HEK293 (cell line): ENCODE data around the gene CACHD1.

Experiments
- CTCF ChIA-PET: fragments of 350-600 bp; formaldehyde crosslinking; extraction: SDS; loops from one replicate; lab custom pipeline; 2021; ENCODE audit warnings: antibody characterized with exemption; lab: Yijun Ruan, JAX
- POLR2A ChIA-PET: fragments of 300-600 bp; formaldehyde crosslinking; extraction: SDS; loops from one replicate; lab custom pipeline; 2020; ENCODE audit warnings: antibody characterized with exemption, inconsistent platforms; lab: Yijun Ruan, JAX
- H3K27ac ChIP-seq: fragments of 200-500 bp; sonication (Bioruptor generic); 2 replicates; pipeline ENCODE4 v1.5.1; 2014; ENCODE audit warnings: low read depth, low read length, control low read depth, inconsistent platforms; ENCODE audit errors: extremely low read depth
- H3K36me3 ChIP-seq, 2 experiments: fragments of 200-500 bp in 1 of 2; sonication (Bioruptor generic) in 1 of 2; 1 replicate in 1 of 2; 2 replicates in 1 of 2; pipeline ENCODE4 v1.5.1; 2014 to 2017; ENCODE audit warnings: inconsistent platforms in 2 of 2, low read length in 2 of 2; ENCODE audit not compliant: control insufficient read depth in 2 of 2, insufficient read depth in 1 of 2
- H3K4me1 ChIP-seq: fragments of 200-500 bp; sonication (Bioruptor generic); 2 replicates; pipeline ENCODE4 v1.5.1; 2014; ENCODE audit warnings: mild to moderate bottlenecking, low read length, inconsistent platforms; ENCODE audit not compliant: control insufficient read depth, insufficient read depth
- H3K4me3 ChIP-seq: 2 replicates; pipeline ENCODE4 v1.5.1; 2011; ENCODE audit warnings: low read depth, mild to moderate bottlenecking, control low read depth, low read length, moderate library complexity
- H3K9me3 ChIP-seq: fragments of 200-500 bp; sonication (Bioruptor generic); 2 replicates; pipeline ENCODE4 v1.5.1; 2014; ENCODE audit warnings: low read depth, low read length, inconsistent platforms; ENCODE audit not compliant: control insufficient read depth, insufficient read depth
- GLI2 ChIP-seq: fragments of 450-650 bp; formaldehyde crosslinking; IDR thresholded peaks from 2 replicates; pipeline ENCODE4; 2017; ENCODE audit warnings: missing biosample characterization, missing genetic modification characterization, low read depth, borderline replicate concordance
- GLIS2 ChIP-seq: fragments of 450-650 bp; formaldehyde crosslinking; IDR thresholded peaks from 2 replicates; pipeline ENCODE4 v1.5.1; 2016; ENCODE audit warnings: missing biosample characterization, missing genetic modification characterization
- IKZF3 ChIP-seq: fragments of 450-650 bp; IDR thresholded peaks from 2 replicates; pipeline ENCODE4 v1.5.0; 2018; ENCODE audit warnings: missing biosample characterization, mild to moderate bottlenecking, missing genetic modification characterization, moderate library complexity
- OVOL3 ChIP-seq: fragments of 450-650 bp; formaldehyde crosslinking; IDR thresholded peaks from 2 replicates; pipeline ENCODE4 v1.5.1; 2016; ENCODE audit warnings: missing biosample characterization, missing genetic modification characterization
- SCRT2 ChIP-seq: fragments of 450-650 bp; formaldehyde crosslinking; IDR thresholded peaks from 2 replicates; pipeline ENCODE4 v1.5.1; 2016; ENCODE audit warnings: missing biosample characterization, missing genetic modification characterization
- SP7 ChIP-seq: fragments of 450-650 bp; formaldehyde crosslinking; IDR thresholded peaks from 2 replicates; pipeline ENCODE4 v1.5.1; 2016; ENCODE audit warnings: missing biosample characterization, missing genetic modification characterization
- YY1 ChIP-seq: fragments of 450-650 bp; formaldehyde crosslinking; IDR thresholded peaks from 2 replicates; pipeline ENCODE4 v1.5.1; 2018; ENCODE audit warnings: missing biosample characterization, missing genetic modification characterization
- ZEB2 ChIP-seq: fragments of 450-650 bp; formaldehyde crosslinking; IDR thresholded peaks from 2 replicates; pipeline ENCODE4 v1.5.1; 2016; ENCODE audit warnings: missing biosample characterization, missing genetic modification characterization
- ZFP41 ChIP-seq: fragments of 450-650 bp; formaldehyde crosslinking; IDR thresholded peaks from 2 replicates; pipeline ENCODE4 v1.5.1; 2016; ENCODE audit warnings: missing biosample characterization, missing genetic modification characterization, borderline replicate concordance
- ZNF146 ChIP-seq: fragments of 450-650 bp; formaldehyde crosslinking; IDR thresholded peaks from 2 replicates; pipeline ENCODE4 v1.5.1; 2016; ENCODE audit warnings: missing biosample characterization, missing genetic modification characterization
- ZNF19 ChIP-seq: fragments of 450-650 bp; formaldehyde crosslinking; IDR thresholded peaks from 2 replicates; pipeline ENCODE4; 2016; ENCODE audit warnings: missing biosample characterization, missing genetic modification characterization, low read depth
- ZNF266 ChIP-seq: fragments of 450-650 bp; formaldehyde crosslinking; IDR thresholded peaks from 2 replicates; pipeline ENCODE4 v1.5.1; 2016; ENCODE audit warnings: missing biosample characterization, missing genetic modification characterization, low read depth
- ZNF324 ChIP-seq: fragments of 450-650 bp; formaldehyde crosslinking; IDR thresholded peaks from 2 replicates; pipeline ENCODE4 v1.5.1; 2016; ENCODE audit warnings: missing biosample characterization, missing genetic modification characterization
- ZNF354C ChIP-seq: fragments of 450-650 bp; formaldehyde crosslinking; IDR thresholded peaks from 2 replicates; pipeline ENCODE4 v1.5.1; 2016; ENCODE audit warnings: missing biosample characterization, missing genetic modification characterization, low read depth, borderline replicate concordance
- ZNF404 ChIP-seq: fragments of 450-650 bp; formaldehyde crosslinking; IDR thresholded peaks from 2 replicates; pipeline ENCODE4 v1.5.1; 2017; ENCODE audit warnings: missing biosample characterization, missing genetic modification characterization
- ZNF544 ChIP-seq: fragments of 450-650 bp; formaldehyde crosslinking; IDR thresholded peaks from 2 replicates; pipeline ENCODE4 v1.5.0; 2017; ENCODE audit warnings: missing biosample characterization, missing genetic modification characterization
- ZNF549 ChIP-seq: fragments of 450-650 bp; IDR thresholded peaks from 2 replicates; pipeline ENCODE4 v1.5.1; 2018; ENCODE audit warnings: missing biosample characterization, missing genetic modification characterization, mild to moderate bottlenecking, inconsistent platforms, moderate library complexity
- ZNF558 ChIP-seq: fragments of 450-650 bp; formaldehyde crosslinking; IDR thresholded peaks from 2 replicates; pipeline ENCODE4 v1.5.1; 2016; ENCODE audit warnings: missing biosample characterization, missing genetic modification characterization
- ZNF768 ChIP-seq: fragments of 450-650 bp; formaldehyde crosslinking; IDR thresholded peaks from 2 replicates; pipeline ENCODE4 v1.5.1; 2018; ENCODE audit warnings: missing biosample characterization, mild to moderate bottlenecking, missing genetic modification characterization
- ZNF777 ChIP-seq: fragments of 450-650 bp; formaldehyde crosslinking; IDR thresholded peaks from 2 replicates; pipeline ENCODE4 v1.5.1; 2017; ENCODE audit warnings: missing biosample characterization, missing genetic modification characterization, borderline replicate concordance
- TF ChIP-seq, protein P1 (sequence below): fragments of 450-650 bp; formaldehyde crosslinking; optimal IDR thresholded peaks from 2 replicates; pipeline ENCODE3; 2016; ENCODE audit warnings: missing biosample characterization, mild to moderate bottlenecking, missing genetic modification characterization
- TF ChIP-seq, protein P2 (sequence below): fragments of 450-650 bp; formaldehyde crosslinking; IDR thresholded peaks from 2 replicates; pipeline ENCODE4 v1.5.1; 2016; ENCODE audit warnings: missing biosample characterization, missing genetic modification characterization
- TF ChIP-seq, protein P3 (sequence below): fragments of 450-650 bp; formaldehyde crosslinking; IDR thresholded peaks from 2 replicates; pipeline ENCODE4 v1.5.1; 2017; ENCODE audit warnings: missing biosample characterization, missing genetic modification characterization
- TF ChIP-seq, protein P4 (sequence below): fragments of 450-650 bp; formaldehyde crosslinking; IDR thresholded peaks from 2 replicates; pipeline ENCODE4 v1.5.1; 2016; ENCODE audit warnings: missing biosample characterization, missing genetic modification characterization, low read depth
- TF ChIP-seq, protein P5 (sequence below): fragments of 450-650 bp; formaldehyde crosslinking; IDR thresholded peaks from 2 replicates; pipeline ENCODE4 v1.5.1; 2016; ENCODE audit warnings: missing biosample characterization, missing genetic modification characterization

Gene CACHD1

DNA sequence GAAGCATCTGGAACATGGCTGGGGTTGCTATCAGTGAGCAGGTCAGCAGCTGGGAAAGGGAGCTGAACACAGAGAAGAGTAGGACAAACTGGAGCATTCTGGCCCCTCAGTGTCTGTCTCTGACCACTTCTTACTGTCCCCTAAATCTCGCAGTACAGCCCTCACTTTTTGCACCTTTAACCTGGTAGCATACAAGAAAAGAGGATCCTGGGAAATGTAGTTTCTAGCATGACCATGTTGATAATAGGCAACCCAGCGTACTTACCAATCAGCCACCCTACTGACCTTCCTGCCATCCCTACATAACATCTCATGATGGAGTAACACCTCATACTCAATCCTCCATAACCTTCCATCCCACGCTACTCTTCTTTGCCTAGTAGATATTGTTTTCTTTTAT, 175.8 kb downstream of the CACHD1 start:
- TF ChIP-seq ZNF404 (tag by site-specific recombination) (no peak), ZFP41 (no peak), ZNF266 (tag by site-specific recombination) (no peak), ZNF544 (tag by site-specific recombination) (no peak), GLIS2 (tag by site-specific recombination) (no peak), ZNF549 (tag by site-specific recombination) (no peak), IKZF3 (tag by site-specific recombination) (no peak), ZNF324 (tag by site-specific recombination) (no peak), SP7 (tag by site-specific recombination) (no peak), ZEB2 (tag by site-specific recombination) (no peak), ZNF354C (tag by site-specific recombination) (no peak), ZNF768 (tag by site-specific recombination) (no peak), OVOL3 (tag by site-specific recombination) (no peak), ZNF558 (tag by site-specific recombination) (no peak)
- TF ChIP-seq, protein P1, sequence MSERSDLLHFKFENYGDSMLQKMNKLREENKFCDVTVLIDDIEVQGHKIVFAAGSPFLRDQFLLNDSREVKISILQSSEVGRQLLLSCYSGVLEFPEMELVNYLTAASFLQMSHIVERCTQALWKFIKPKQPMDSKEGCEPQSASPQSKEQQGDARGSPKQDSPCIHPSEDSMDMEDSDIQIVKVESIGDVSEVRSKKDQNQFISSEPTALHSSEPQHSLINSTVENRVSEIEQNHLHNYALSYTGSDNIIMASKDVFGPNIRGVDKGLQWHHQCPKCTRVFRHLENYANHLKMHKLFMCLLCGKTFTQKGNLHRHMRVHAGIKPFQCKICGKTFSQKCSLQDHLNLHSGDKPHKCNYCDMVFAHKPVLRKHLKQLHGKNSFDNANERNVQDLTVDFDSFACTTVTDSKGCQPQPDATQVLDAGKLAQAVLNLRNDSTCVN: no peak
- TF ChIP-seq, protein P2, sequence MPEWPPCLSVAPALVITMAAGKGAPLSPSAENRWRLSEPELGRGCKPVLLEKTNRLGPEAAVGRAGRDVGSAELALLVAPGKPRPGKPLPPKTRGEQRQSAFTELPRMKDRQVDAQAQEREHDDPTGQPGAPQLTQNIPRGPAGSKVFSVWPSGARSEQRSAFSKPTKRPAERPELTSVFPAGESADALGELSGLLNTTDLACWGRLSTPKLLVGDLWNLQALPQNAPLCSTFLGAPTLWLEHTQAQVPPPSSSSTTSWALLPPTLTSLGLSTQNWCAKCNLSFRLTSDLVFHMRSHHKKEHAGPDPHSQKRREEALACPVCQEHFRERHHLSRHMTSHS: no peak
- TF ChIP-seq, protein P3, sequence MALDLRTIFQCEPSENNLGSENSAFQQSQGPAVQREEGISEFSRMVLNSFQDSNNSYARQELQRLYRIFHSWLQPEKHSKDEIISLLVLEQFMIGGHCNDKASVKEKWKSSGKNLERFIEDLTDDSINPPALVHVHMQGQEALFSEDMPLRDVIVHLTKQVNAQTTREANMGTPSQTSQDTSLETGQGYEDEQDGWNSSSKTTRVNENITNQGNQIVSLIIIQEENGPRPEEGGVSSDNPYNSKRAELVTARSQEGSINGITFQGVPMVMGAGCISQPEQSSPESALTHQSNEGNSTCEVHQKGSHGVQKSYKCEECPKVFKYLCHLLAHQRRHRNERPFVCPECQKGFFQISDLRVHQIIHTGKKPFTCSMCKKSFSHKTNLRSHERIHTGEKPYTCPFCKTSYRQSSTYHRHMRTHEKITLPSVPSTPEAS: no peak
- TF ChIP-seq, protein P4, sequence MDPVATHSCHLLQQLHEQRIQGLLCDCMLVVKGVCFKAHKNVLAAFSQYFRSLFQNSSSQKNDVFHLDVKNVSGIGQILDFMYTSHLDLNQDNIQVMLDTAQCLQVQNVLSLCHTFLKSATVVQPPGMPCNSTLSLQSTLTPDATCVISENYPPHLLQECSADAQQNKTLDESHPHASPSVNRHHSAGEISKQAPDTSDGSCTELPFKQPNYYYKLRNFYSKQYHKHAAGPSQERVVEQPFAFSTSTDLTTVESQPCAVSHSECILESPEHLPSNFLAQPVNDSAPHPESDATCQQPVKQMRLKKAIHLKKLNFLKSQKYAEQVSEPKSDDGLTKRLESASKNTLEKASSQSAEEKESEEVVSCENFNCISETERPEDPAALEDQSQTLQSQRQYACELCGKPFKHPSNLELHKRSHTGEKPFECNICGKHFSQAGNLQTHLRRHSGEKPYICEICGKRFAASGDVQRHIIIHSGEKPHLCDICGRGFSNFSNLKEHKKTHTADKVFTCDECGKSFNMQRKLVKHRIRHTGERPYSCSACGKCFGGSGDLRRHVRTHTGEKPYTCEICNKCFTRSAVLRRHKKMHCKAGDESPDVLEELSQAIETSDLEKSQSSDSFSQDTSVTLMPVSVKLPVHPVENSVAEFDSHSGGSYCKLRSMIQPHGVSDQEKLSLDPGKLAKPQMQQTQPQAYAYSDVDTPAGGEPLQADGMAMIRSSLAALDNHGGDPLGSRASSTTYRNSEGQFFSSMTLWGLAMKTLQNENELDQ (tag by site-specific recombination): no peak
- Histone ChIP-seq H3K4me1 (no peaks in the 10 kb centered on the region), H3K4me3 (no peak overlapping the region), H3K9me3 (no peaks in the 10 kb centered on the region), H3K36me3 (peaks cover 11 to 46% of the 10 kb centered on the region in 2 experiments), H3K27ac (no peak overlapping the region)
- ChIA-PET POLR2A (no interaction called here), CTCF (interaction anchor here (1.0 kb wide), 1 partner anchor 30 kb away, joined by 3 read pairs; no protein-coding TSS in a partner anchor)

DNA sequence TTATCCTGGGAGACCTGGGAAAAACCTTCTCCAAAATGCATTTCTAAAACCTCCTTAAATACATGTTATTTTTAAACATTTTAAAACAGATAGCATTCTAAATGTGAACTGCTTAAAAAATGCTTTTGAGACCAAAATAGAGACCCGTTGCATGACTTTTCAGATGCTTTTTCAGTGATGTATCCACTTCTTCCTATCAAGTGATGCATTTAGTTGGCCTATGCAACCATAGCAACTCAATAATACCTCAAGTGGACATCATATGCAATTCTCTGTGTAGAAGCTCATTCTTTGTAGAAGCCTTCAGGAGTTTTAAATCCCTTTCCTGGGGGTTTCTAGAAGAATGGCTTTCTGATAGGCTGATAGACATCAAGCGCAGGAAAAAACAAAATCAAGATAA, 180.5 kb downstream of the CACHD1 start:
- ChIA-PET CTCF (interaction anchor here (1.5 to 1.6 kb wide), 2 partner anchors 25 to 26 kb away, joined by 3 to 5 read pairs; no protein-coding TSS in a partner anchor), POLR2A (no interaction called here)
- no peak for TF ChIP-seq ZNF19 (tag by site-specific recombination)
- no peak for TF ChIP-seq GLI2 (tag by site-specific recombination)
- TF ChIP-seq SCRT2 (tag by site-specific recombination): no peak
- TF ChIP-seq ZNF777 (tag by site-specific recombination): no peak
- TF ChIP-seq, protein P2: no peak
- no peak for TF ChIP-seq YY1 (tag by site-specific recombination)
- no peak for TF ChIP-seq ZNF146 (tag by site-specific recombination)
- TF ChIP-seq, protein P5, sequence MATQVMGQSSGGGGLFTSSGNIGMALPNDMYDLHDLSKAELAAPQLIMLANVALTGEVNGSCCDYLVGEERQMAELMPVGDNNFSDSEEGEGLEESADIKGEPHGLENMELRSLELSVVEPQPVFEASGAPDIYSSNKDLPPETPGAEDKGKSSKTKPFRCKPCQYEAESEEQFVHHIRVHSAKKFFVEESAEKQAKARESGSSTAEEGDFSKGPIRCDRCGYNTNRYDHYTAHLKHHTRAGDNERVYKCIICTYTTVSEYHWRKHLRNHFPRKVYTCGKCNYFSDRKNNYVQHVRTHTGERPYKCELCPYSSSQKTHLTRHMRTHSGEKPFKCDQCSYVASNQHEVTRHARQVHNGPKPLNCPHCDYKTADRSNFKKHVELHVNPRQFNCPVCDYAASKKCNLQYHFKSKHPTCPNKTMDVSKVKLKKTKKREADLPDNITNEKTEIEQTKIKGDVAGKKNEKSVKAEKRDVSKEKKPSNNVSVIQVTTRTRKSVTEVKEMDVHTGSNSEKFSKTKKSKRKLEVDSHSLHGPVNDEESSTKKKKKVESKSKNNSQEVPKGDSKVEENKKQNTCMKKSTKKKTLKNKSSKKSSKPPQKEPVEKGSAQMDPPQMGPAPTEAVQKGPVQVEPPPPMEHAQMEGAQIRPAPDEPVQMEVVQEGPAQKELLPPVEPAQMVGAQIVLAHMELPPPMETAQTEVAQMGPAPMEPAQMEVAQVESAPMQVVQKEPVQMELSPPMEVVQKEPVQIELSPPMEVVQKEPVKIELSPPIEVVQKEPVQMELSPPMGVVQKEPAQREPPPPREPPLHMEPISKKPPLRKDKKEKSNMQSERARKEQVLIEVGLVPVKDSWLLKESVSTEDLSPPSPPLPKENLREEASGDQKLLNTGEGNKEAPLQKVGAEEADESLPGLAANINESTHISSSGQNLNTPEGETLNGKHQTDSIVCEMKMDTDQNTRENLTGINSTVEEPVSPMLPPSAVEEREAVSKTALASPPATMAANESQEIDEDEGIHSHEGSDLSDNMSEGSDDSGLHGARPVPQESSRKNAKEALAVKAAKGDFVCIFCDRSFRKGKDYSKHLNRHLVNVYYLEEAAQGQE (tag by site-specific recombination): no peak

More for the DNA sequence above, 180.5 kb downstream of the CACHD1 start:
- H3K27ac ChIP-seq: no peak overlapping the region
- H3K9me3 ChIP-seq: no peaks in the 10 kb centered on the region
- H3K4me3 ChIP-seq: no peak overlapping the region
- no peaks in the 10 kb centered on the region for H3K4me1 ChIP-seq
- peaks cover under 1 to 45% of the 10 kb centered on the region in 2 experiments; a peak in 2 of 3 replicates for H3K36me3 ChIP-seq
